Measurements from ENCODE around the gene NR1D1.

GRCh38 chr17:40148527-40148926 is 48.1 kb upstream of the NR1D1 start:
- TF ChIP-seq POLR2AphosphoS5 (IDR thresholded peaks at IDR 0.05; ENCODE audit: insufficient read depth in 1 of 2, low read depth in 1 of 2): no peak
- no peak for TF ChIP-seq CTCF (IDR thresholded peaks at IDR 0.05)

All from vagina (tissue), 2 donors.